Neural cell (in vitro differentiated cells): ENCODE data around the gene GUCY1A2. TPM values are rescaled to one million over a fixed set of nuclear protein-coding genes. Genes with fewer than 3 reads are reported as not detected.

ENCODE experiments used
- H2AFZ ChIP-seq: fragments of 200-600, 300-800 bp; sonication (generic), shearing (Covaris generic); 2 replicates; pipeline ENCODE4 v1.6.0; 2014; ENCODE audit warnings: low read depth, mild to moderate bottlenecking, antibody characterized with exemption, low read length, moderate library complexity
- H3F3A ChIP-seq: fragments of 200-600 bp; shearing (Covaris generic); 2 replicates; pipeline ENCODE4 v1.6.1; 2016; ENCODE audit warnings: mild to moderate bottlenecking, moderate library complexity, mixed read lengths, antibody characterized with exemption, low read length; ENCODE audit not compliant: insufficient read depth, poor library complexity, severe bottlenecking
- H3K27ac ChIP-seq: fragments of 200-600, 300-800 bp; sonication (generic), shearing (Covaris generic); 2 replicates; pipeline ENCODE4 v1.5.1; 2014; ENCODE audit warnings: mild to moderate bottlenecking, low read length, moderate library complexity
- H3K27me3 ChIP-seq: fragments of 300-800, 200-600 bp; sonication (generic), shearing (Covaris generic); 2 replicates; pipeline ENCODE4 v1.6.0; 2014; ENCODE audit warnings: mild to moderate bottlenecking, low read depth, low read length, moderate library complexity; ENCODE audit not compliant: insufficient read depth
- H3K36me3 ChIP-seq: fragments of 300-800, 200-600 bp; sonication (generic), shearing (Covaris generic); 2 replicates; pipeline ENCODE4 v1.5.1; 2014; ENCODE audit warnings: mild to moderate bottlenecking, antibody characterized with exemption, low read length, moderate library complexity; ENCODE audit not compliant: insufficient read depth
- H3K4me2 ChIP-seq: fragments of 300-800, 200-600 bp; sonication (generic), shearing (Covaris generic); 2 replicates; pipeline ENCODE4 v1.6.0; 2014; ENCODE audit warnings: mild to moderate bottlenecking, low read length
- H3K4me3 ChIP-seq: fragments of 300-800, 200-600 bp; sonication (generic), shearing (Covaris generic); 2 replicates; pipeline ENCODE4 v1.5.1; 2014; ENCODE audit warnings: mild to moderate bottlenecking, low read length, moderate library complexity
- H3K79me2 ChIP-seq: fragments of 200-600 bp; shearing (Covaris generic); replicated peaks from 2 replicates; pipeline ENCODE4 v1.6.0; 2014; ENCODE audit warnings: mild to moderate bottlenecking, low read length, moderate library complexity; ENCODE audit not compliant: insufficient read depth
- H3K9ac ChIP-seq: fragments of 300-800, 200-600 bp; sonication (generic), shearing (Covaris generic); 2 replicates; pipeline ENCODE4 v1.6.1; 2016; ENCODE audit warnings: mild to moderate bottlenecking, low read length, mixed read lengths
- H3K9me2 ChIP-seq: fragments of 200-600 bp; shearing (Covaris generic); 2 replicates; pipeline ENCODE4 v1.6.1; 2016; ENCODE audit warnings: mild to moderate bottlenecking, low read length, mixed read lengths; ENCODE audit not compliant: insufficient read depth
- H3K9me3 ChIP-seq: fragments of 200-600, 300-800 bp; sonication (generic), shearing (Covaris generic); 2 replicates; pipeline ENCODE4 v1.6.1; 2016; ENCODE audit warnings: mild to moderate bottlenecking, mixed run types, low read length, moderate library complexity, mixed read lengths
- H4K20me1 ChIP-seq: fragments of 200-600 bp; shearing (Covaris generic); 2 replicates; pipeline ENCODE4 v1.6.1; 2016; ENCODE audit warnings: mild to moderate bottlenecking, mixed run types; ENCODE audit not compliant: insufficient read depth
- EP300 ChIP-seq: fragments of 450-650 bp; conservative IDR thresholded peaks from 2 replicates; pipeline ENCODE4 v1.6.1; 2014; ENCODE audit warnings: antibody characterized with exemption, mild to moderate bottlenecking, moderate library complexity; ENCODE audit not compliant: poor library complexity, severe bottlenecking
- EZH2 ChIP-seq: fragments of 200-600, 300-800 bp; shearing (Covaris generic), sonication (generic); IDR thresholded peaks from 2 replicates; pipeline ENCODE4 v1.6.1; 2014; ENCODE audit warnings: antibody characterized with exemption, low read length, borderline replicate concordance, mild to moderate bottlenecking; ENCODE audit not compliant: insufficient read depth, poor library complexity, severe bottlenecking
- MXI1 ChIP-seq: fragments of 450-650 bp; conservative IDR thresholded peaks from 2 replicates; pipeline ENCODE4 v1.6.1; 2014; ENCODE audit warnings: antibody characterized with exemption, mild to moderate bottlenecking; ENCODE audit not compliant: poor library complexity, severe bottlenecking
- POLR2AphosphoS5 ChIP-seq: IDR thresholded peaks from 2 replicates; pipeline ENCODE4 v1.6.1; 2012
- RAD21 ChIP-seq: fragments of 450-650 bp; conservative IDR thresholded peaks from 2 replicates; pipeline ENCODE4 v1.6.1; 2014; ENCODE audit warnings: antibody characterized with exemption, mild to moderate bottlenecking, moderate library complexity
- SMC3 ChIP-seq: fragments of 450-650 bp; conservative IDR thresholded peaks from 2 replicates; pipeline ENCODE4 v1.6.1; 2014; ENCODE audit warnings: antibody characterized with exemption, mild to moderate bottlenecking, moderate library complexity; ENCODE audit not compliant: poor library complexity
- TAF1 ChIP-seq: IDR thresholded peaks from 2 replicates; pipeline ENCODE4 v1.6.1; 2012; ENCODE audit warnings: low read depth
- polyA plus RNA-seq: library from polyadenylated mRNA; depleted of rRNA; stranded (reverse); fragments of >200 nt; gene quantifications from 2 replicates; pipeline ENCODE4 v1.2.3, GENCODE V29; 2014
- TF ChIP-seq, protein P1 (sequence below): fragments of 450-650 bp; IDR thresholded peaks from 2 replicates; pipeline ENCODE4 v1.5.1; 2014; ENCODE audit warnings: antibody characterized with exemption, mild to moderate bottlenecking, moderate library complexity; ENCODE audit not compliant: poor library complexity, severe bottlenecking
- TF ChIP-seq, protein P2 (sequence below): IDR thresholded peaks from 2 replicates; pipeline ENCODE4 v1.6.1; 2012; ENCODE audit warnings: borderline replicate concordance

The GUCY1A2 gene
- polyA plus RNA-seq, 1 donor from 2014 or later = 5.1 TPM

DNA sequence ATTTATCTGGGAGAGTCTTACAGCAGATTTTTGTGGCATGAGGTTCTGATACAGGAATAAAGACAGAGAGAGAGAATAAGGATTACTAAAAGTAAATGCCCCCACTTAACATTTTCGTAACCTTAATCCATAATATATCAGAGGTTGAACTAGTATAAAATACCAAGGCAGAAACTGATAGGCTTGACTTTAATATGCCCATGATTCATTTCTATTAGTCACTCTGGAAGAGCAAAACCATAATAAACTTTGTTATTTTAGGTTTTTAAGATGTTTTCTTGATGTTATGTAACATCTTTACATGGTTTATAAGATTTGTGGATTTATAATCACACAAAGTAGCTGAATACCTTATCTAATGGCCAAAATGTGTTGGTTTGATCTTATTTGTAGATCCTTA lies 19.1 kb downstream of the GUCY1A2 start:
- Histone ChIP-seq H4K20me1 (no peaks in the 10 kb centered on the region), H3K4me3 (no peak overlapping the region), H3K4me2 (no peak overlapping the region), H3F3A (no peaks in the 10 kb centered on the region), H3K9me2 (no peaks in the 10 kb centered on the region), H2AFZ (no peak overlapping the region), H3K27ac (no peak overlapping the region), H3K9me3 (no peaks in the 10 kb centered on the region), H3K79me2 (no peaks in the 10 kb centered on the region), H3K9ac (no peak overlapping the region), H3K27me3 (no peaks in the 10 kb centered on the region), H3K36me3 (no peaks in the 10 kb centered on the region)
- TF ChIP-seq TAF1 (no peak), EZH2 (no peak), MXI1 (no peak)
- TF ChIP-seq, protein P1, sequence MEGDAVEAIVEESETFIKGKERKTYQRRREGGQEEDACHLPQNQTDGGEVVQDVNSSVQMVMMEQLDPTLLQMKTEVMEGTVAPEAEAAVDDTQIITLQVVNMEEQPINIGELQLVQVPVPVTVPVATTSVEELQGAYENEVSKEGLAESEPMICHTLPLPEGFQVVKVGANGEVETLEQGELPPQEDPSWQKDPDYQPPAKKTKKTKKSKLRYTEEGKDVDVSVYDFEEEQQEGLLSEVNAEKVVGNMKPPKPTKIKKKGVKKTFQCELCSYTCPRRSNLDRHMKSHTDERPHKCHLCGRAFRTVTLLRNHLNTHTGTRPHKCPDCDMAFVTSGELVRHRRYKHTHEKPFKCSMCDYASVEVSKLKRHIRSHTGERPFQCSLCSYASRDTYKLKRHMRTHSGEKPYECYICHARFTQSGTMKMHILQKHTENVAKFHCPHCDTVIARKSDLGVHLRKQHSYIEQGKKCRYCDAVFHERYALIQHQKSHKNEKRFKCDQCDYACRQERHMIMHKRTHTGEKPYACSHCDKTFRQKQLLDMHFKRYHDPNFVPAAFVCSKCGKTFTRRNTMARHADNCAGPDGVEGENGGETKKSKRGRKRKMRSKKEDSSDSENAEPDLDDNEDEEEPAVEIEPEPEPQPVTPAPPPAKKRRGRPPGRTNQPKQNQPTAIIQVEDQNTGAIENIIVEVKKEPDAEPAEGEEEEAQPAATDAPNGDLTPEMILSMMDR = no peak

DNA sequence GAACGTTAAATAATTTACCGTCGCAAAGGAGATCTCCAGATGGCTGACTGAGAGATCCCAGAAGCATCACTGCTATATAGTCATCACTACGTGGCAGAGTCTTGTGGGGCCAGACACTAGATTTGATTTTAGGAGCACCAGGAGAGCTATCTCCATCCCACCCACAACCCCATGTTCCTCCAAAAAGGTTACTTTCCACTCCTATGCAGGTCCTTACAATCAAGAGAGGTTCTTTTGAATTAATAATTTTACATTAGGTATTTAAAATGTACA lies 19.4 kb downstream of the GUCY1A2 start:
- H3K9me3 ChIP-seq = no peaks in the 10 kb centered on the region
- no peaks in the 10 kb centered on the region for H3K9me2 ChIP-seq
- no peaks in the 10 kb centered on the region for H3F3A ChIP-seq
- H3K27me3 ChIP-seq = no peaks in the 10 kb centered on the region
- H3K4me2 ChIP-seq = no peak overlapping the region
- no peak for TF ChIP-seq SMC3
- TF ChIP-seq POLR2AphosphoS5 = no peak
- TF ChIP-seq, protein P2, sequence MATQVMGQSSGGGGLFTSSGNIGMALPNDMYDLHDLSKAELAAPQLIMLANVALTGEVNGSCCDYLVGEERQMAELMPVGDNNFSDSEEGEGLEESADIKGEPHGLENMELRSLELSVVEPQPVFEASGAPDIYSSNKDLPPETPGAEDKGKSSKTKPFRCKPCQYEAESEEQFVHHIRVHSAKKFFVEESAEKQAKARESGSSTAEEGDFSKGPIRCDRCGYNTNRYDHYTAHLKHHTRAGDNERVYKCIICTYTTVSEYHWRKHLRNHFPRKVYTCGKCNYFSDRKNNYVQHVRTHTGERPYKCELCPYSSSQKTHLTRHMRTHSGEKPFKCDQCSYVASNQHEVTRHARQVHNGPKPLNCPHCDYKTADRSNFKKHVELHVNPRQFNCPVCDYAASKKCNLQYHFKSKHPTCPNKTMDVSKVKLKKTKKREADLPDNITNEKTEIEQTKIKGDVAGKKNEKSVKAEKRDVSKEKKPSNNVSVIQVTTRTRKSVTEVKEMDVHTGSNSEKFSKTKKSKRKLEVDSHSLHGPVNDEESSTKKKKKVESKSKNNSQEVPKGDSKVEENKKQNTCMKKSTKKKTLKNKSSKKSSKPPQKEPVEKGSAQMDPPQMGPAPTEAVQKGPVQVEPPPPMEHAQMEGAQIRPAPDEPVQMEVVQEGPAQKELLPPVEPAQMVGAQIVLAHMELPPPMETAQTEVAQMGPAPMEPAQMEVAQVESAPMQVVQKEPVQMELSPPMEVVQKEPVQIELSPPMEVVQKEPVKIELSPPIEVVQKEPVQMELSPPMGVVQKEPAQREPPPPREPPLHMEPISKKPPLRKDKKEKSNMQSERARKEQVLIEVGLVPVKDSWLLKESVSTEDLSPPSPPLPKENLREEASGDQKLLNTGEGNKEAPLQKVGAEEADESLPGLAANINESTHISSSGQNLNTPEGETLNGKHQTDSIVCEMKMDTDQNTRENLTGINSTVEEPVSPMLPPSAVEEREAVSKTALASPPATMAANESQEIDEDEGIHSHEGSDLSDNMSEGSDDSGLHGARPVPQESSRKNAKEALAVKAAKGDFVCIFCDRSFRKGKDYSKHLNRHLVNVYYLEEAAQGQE = no peak
- TF ChIP-seq TAF1 = no peak
- no peak for TF ChIP-seq EP300
- TF ChIP-seq, protein P1 = no peak
- TF ChIP-seq EZH2 = no peak
- no peak for TF ChIP-seq RAD21
- TF ChIP-seq MXI1 = no peak
- H4K20me1 ChIP-seq = no peaks in the 10 kb centered on the region
- H3K27ac ChIP-seq = no peak overlapping the region
- H2AFZ ChIP-seq = no peak overlapping the region
- H3K79me2 ChIP-seq = no peaks in the 10 kb centered on the region
- H3K36me3 ChIP-seq = no peaks in the 10 kb centered on the region
- H3K9ac ChIP-seq = no peak overlapping the region
- no peak overlapping the region for H3K4me3 ChIP-seq
